ENCODE results near the gene HGF.

HGF gene

GRCh38 chr7:81754918-81755696 is 14.7 kb downstream of the HGF start:
- Histone ChIP-seq H3K9ac (ENCODE audit: low read depth, low read length, poor library complexity, severe bottlenecking) (no peak overlapping the region), H3K36me3 (ENCODE audit: insufficient read depth, low read length) (no peaks in the 10 kb centered on the region), H2AFZ (ENCODE audit: low read length) (no peak overlapping the region), H3K4me2 (ENCODE audit: low read depth, low read length, poor library complexity, severe bottlenecking) (no peak overlapping the region), H4K20me1 (ENCODE audit: insufficient read depth, low read length, poor library complexity, severe bottlenecking) (no peaks in the 10 kb centered on the region), H3K27me3 (ENCODE audit: insufficient read depth, low read length, poor library complexity, severe bottlenecking) (no peaks in the 10 kb centered on the region), H3K9me2 (replicated peaks; ENCODE audit: low read depth, low read length) (no peaks in the 10 kb centered on the region), H3K9me3 (ENCODE audit: insufficient read depth, low read depth, low read length) (no peaks in the 10 kb centered on the region), H3F3A (ENCODE audit: low read depth) (no peaks in the 10 kb centered on the region), H3K4me3 (ENCODE audit: low read length, poor library complexity, severe bottlenecking) (no peak overlapping the region), H3K4me1 (ENCODE audit: insufficient read depth, low read length, poor library complexity, severe bottlenecking) (no peaks in the 10 kb centered on the region), H3K79me2 (ENCODE audit: insufficient read depth, low read length) (no peaks in the 10 kb centered on the region)
- no peak for TF ChIP-seq CTCF (conservative IDR thresholded peaks at IDR 0.05; ENCODE audit: low read length)
- no peak for TF ChIP-seq EZH2phosphoT487 (IDR thresholded peaks at IDR 0.05; ENCODE audit: borderline replicate concordance)

- Histone ChIP-seq H3K27me3 (ENCODE audit: insufficient read depth, low read length, poor library complexity, severe bottlenecking) (no peaks in the 10 kb centered on the region), H3K9me2 (replicated peaks; ENCODE audit: low read depth, low read length) (no peaks in the 10 kb centered on the region), H3K79me2 (ENCODE audit: insufficient read depth, low read length) (no peaks in the 10 kb centered on the region), H3K9me3 (ENCODE audit: insufficient read depth, low read depth, low read length) (no peaks in the 10 kb centered on the region), H3F3A (ENCODE audit: low read depth) (no peaks in the 10 kb centered on the region), H3K36me3 (ENCODE audit: insufficient read depth, low read length) (no peaks in the 10 kb centered on the region), H2AFZ (ENCODE audit: low read length) (no peak overlapping the region), H4K20me1 (ENCODE audit: insufficient read depth, low read length, poor library complexity, severe bottlenecking) (no peaks in the 10 kb centered on the region), H3K4me1 (ENCODE audit: insufficient read depth, low read length, poor library complexity, severe bottlenecking) (no peaks in the 10 kb centered on the region), H3K4me3 (ENCODE audit: low read length, poor library complexity, severe bottlenecking) (no peak overlapping the region), H3K9ac (ENCODE audit: low read depth, low read length, poor library complexity, severe bottlenecking) (no peak overlapping the region), H3K4me2 (ENCODE audit: low read depth, low read length, poor library complexity, severe bottlenecking) (no peak overlapping the region)
- TF ChIP-seq EZH2phosphoT487 (IDR thresholded peaks at IDR 0.05; ENCODE audit: borderline replicate concordance), result no peak
- TF ChIP-seq CTCF (conservative IDR thresholded peaks at IDR 0.05; ENCODE audit: low read length), result no peak
Observed at GRCh38 chr7:81753392-81753791, 16.5 kb downstream of the HGF start.

GRCh38 chr7:81752318-81752714 is 17.5 kb downstream of the HGF start:
- no peak overlapping the region for H3K9ac ChIP-seq (ENCODE audit: low read depth, low read length, poor library complexity, severe bottlenecking)
- H2AFZ ChIP-seq (ENCODE audit: low read length), result no peak overlapping the region
- H3K4me1 ChIP-seq (ENCODE audit: insufficient read depth, low read length, poor library complexity, severe bottlenecking), result no peaks in the 10 kb centered on the region
- no peak overlapping the region for H3K4me3 ChIP-seq (ENCODE audit: low read length, poor library complexity, severe bottlenecking)
- no peaks in the 10 kb centered on the region for H3K36me3 ChIP-seq (ENCODE audit: insufficient read depth, low read length)
- no peaks in the 10 kb centered on the region for H3K9me2 ChIP-seq (replicated peaks; ENCODE audit: low read depth, low read length)
- no peaks in the 10 kb centered on the region for H4K20me1 ChIP-seq (ENCODE audit: insufficient read depth, low read length, poor library complexity, severe bottlenecking)
- H3K9me3 ChIP-seq (ENCODE audit: insufficient read depth, low read depth, low read length), result no peaks in the 10 kb centered on the region
- H3F3A ChIP-seq (ENCODE audit: low read depth), result no peaks in the 10 kb centered on the region
- no peak overlapping the region for H3K4me2 ChIP-seq (ENCODE audit: low read depth, low read length, poor library complexity, severe bottlenecking)
- no peaks in the 10 kb centered on the region for H3K79me2 ChIP-seq (ENCODE audit: insufficient read depth, low read length)
- TF ChIP-seq CTCF (conservative IDR thresholded peaks at IDR 0.05; ENCODE audit: low read length), result no peak
- no peak for TF ChIP-seq EZH2phosphoT487 (IDR thresholded peaks at IDR 0.05; ENCODE audit: borderline replicate concordance)
- H3K27me3 ChIP-seq (ENCODE audit: insufficient read depth, low read length, poor library complexity, severe bottlenecking), result no peaks in the 10 kb centered on the region

Measured in Loucy (cell line).